Activated CD8-positive, alpha-beta memory T cell treated with anti-CD3 and anti-CD28 coated beads for 1 hour (primary cell): ENCODE results near the gene ZDHHC18.

ENCODE experiments used
- DNase-seq, 2 donors: peaks; one replicate each; pipeline ENCODE4 v3.0.0-alpha.2; 2020; ENCODE audit warnings: low read depth in 1 of 2; ENCODE audit errors: extremely low read depth in 1 of 2

Gene ZDHHC18, protein sequence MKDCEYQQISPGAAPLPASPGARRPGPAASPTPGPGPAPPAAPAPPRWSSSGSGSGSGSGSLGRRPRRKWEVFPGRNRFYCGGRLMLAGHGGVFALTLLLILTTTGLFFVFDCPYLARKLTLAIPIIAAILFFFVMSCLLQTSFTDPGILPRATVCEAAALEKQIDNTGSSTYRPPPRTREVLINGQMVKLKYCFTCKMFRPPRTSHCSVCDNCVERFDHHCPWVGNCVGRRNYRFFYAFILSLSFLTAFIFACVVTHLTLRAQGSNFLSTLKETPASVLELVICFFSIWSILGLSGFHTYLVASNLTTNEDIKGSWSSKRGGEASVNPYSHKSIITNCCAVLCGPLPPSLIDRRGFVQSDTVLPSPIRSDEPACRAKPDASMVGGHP

DNA sequence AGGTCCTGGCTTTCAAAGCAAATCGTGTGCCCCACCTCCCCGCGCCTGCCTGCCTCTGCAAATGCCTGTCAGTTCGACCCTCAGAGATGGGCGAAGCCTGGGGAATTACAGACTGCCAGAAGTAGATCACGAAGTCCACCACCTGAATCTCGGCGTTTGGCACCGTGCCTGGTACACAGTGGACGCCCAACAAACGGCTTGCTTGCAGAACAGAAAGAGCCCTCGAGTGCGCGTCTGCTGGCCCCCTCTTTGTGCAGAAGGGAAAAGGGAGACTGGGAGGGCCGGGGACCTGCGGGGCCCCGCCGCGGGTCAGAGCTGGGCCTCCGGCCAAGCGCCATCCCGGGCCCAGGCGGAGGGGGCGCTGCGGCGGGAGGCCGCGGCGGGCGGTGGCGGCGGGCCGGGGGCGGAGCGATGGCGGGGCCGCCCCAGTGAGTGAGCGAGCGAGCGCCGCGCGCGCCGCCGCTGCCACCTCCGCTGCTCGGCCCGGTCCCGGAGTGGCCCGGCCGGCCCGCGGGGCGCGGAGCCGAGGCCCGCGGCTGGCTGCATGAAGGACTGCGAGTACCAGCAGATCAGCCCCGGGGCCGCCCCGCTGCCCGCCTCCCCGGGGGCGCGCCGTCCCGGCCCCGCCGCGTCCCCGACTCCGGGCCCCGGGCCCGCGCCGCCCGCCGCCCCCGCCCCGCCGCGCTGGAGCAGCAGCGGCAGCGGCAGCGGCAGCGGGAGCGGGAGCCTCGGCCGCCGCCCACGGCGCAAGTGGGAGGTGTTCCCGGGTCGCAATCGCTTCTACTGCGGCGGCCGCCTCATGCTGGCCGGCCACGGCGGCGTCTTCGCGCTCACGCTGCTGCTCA lies at the start of gene ZDHHC18:
TSS of gene ZDHHC18 (plus strand) at position 428 of the 845 bp plus-strand sequence. CDS start at position 545, 117 bp downstream.
- DNase-seq, result peak in 1 of 2 donors; percentile 56

DNA sequence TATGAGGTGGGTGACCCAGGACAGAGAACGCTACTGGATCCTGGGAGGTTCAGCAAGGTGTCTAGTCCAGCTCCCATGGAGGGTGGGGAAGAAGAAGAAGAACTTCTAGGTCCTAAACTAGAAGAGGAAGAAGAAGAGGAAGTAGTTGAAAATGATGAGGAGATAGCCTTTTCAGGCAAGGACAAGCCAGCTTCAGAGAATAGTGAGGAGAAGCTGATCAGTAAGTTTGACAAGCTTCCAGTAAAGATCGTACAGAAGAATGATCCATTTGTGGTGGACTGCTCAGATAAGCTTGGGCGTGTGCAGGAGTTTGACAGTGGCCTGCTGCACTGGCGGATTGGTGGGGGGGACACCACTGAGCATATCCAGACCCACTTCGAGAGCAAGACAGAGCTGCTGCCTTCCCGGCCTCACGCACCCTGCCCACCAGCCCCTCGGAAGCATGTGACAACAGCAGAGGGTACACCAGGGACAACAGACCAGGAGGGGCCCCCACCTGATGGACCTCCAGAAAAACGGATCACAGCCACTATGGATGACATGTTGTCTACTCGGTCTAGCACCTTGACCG lies 47.3 kb upstream of the ZDHHC18 start:
- no peak for DNase-seq

DNA sequence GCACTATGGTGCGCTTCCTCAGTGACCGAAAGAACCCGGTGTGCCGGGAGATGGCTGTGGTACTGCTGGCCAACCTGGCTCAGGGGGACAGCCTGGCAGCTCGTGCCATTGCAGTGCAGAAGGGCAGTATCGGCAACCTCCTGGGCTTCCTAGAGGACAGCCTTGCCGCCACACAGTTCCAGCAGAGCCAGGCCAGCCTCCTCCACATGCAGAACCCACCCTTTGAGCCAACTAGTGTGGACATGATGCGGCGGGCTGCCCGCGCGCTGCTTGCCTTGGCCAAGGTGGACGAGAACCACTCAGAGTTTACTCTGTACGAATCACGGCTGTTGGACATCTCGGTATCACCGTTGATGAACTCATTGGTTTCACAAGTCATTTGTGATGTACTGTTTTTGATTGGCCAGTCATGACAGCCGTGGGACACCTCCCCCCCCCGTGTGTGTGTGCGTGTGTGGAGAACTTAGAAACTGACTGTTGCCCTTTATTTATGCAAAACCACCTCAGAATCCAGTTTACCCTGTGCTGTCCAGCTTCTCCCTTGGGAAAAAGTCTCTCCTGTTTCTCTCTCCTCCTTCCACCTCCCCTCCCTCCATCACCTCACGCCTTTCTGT lies 46.0 kb upstream of the ZDHHC18 start:
- DNase-seq, result no peak

DNA sequence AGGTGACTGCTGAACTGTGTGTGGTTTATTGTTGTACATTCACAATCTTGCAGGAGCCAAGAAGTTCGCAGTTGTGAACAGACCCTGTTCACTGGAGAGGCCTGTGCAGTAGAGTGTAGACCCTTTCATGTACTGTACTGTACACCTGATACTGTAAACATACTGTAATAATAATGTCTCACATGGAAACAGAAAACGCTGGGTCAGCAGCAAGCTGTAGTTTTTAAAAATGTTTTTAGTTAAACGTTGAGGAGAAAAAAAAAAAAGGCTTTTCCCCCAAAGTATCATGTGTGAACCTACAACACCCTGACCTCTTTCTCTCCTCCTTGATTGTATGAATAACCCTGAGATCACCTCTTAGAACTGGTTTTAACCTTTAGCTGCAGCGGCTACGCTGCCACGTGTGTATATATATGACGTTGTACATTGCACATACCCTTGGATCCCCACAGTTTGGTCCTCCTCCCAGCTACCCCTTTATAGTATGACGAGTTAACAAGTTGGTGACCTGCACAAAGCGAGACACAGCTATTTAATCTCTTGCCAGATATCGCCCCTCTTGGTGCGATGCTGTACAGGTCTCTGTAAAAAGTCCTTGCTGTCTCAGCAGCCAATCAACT lies 45.2 kb upstream of the ZDHHC18 start:
- no peak for DNase-seq

DNA sequence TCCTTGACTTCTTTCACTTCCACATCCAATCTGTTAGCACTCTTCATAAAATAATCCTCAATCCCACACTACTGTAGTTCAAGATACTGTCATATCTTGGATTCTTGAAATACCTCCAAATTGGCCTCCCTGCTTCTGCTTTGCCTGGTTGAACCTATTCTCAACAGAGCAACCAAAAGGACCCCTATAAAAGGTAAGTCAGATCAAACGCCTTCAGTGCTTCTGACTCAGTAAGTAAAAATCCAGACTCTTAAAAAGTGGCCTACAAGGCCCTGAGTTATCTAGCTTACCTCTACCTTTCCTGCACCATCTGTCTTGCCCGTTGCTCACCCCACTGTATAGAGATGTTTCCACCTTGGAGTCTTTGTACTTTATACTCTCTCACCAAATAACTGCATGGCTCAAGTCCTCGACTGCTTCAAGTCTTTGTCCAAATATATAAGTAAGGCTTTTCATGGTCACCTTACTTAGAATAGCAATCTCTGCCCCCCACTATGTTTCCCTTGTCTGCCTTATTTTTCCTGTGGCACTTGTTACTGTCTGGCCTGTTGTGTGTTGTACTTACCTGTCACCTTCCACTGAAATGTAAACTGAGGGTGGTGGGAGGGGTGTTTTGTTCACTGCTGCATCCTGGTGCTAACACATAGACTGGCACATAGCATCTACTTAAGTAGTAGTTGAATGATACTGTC lies 43.8 kb upstream of the ZDHHC18 start:
- no peak for DNase-seq

DNA sequence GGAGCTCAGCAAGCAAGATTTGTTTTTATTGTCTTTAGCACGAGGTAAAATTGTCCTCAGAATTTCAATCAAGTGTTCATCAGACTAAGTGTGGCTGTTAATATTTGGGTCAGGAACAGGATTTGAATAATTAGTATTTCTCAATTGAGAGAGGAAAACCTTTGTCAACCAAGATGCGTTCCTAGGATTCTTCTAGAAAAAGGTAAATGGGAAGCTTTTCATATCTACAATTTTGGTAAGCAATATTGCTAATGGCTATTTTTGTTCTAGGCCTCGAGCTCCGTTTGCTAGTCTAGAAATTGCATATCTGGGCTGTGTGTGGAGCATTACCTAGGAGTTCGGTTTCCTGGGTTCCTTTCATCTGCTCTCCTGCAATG lies 42.9 kb upstream of the ZDHHC18 start:
- DNase-seq, result no peak

DNA sequence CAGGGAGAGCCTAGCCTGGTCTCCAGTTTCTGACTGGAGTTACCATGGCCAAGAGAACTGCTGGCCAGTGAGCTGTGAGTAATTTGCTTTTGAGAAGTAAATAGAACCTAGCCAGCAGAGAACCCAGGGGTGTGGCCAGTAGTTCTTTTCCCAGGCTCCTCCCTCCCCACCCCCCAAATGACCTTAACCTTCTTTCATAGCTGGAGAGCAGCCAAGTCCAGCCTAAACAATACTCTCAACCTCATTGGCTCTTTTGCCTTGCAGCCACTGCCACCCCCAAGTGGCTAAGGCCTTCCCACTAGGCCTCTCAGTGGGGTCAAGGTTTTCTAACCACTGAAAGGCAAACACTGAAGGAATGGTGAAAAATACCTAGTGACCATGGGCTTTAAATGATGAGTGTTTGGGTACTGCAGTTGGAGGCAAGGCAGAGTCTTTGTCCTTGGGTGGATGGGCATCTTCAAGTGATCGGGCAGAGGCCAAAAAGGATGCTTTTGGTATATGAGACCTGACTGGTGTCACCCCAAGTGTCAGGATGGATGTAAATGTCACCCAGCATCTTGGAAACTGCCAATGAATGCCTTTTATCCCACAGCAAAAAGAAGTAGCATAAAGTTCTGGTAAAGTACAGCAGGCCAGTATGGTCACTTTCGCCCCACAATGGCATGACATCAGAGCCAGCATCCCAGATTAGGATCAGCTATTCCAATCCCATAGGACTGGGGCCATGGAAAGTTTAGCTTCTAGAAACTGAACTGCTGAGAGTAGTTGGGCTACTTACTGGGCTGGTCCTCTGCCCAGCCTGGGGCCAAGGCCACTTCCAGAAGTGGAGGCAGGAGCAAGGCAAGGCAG lies 42.2 kb upstream of the ZDHHC18 start:
- no peak for DNase-seq

DNA sequence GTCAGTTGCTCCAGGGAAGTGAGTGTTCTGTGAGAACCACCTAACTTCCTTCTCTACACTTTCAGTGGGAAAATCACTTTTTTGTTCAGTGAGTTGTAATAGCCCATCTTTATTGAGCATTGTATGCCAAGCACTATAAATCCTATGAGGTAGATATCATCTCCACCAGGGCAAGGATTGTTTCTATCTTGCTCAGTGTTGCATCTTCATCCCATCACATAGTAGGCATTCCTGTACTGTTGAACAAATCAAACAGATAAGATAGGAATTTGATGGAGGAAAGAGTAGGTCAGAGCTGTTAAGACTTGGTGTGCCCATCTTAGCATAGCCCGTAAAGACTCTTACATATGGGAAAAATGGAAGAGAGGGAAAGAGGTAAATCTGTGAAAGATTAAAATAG lies 41.6 kb upstream of the ZDHHC18 start:
- DNase-seq, result no peak

DNA sequence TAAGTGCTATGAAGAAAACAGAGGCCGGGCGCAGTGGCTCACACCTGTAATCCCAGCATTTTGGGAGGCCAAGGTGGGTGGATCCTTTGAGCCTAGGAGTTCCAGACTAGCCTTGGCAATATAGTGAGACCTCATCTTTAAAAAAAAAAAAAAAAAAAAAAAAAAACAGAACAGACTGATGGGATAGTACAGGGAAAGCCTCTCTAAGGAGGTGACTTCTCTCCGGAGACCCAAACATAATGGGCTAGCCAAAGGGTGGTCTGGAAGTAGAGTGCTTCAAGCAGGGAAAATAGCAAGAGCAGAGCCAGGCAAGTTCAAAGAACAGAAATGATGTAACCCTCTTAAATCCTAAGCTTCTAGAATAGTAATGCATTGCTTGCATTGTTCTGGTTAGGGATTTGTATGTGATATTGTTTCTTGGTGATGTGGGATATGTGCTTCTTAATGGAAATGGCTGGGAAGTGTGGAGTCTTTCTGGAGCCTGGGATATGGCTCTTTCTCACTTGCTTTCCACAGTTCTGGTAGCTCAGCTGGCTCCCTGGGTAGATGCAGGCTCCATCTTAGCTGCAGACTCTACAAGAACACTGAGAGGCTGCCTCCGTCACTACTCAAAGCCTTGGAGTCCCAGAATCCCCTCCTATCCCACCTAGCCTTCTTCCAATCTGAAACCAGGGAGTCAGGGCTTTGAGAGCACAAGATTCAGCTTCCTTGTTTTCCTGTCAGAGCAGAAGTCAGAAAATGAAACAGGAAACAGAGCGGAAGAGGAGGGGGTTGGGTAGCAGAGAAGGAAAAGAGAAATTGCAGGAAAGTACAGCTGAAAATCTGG lies 40.7 kb upstream of the ZDHHC18 start:
- no peak for DNase-seq

DNA sequence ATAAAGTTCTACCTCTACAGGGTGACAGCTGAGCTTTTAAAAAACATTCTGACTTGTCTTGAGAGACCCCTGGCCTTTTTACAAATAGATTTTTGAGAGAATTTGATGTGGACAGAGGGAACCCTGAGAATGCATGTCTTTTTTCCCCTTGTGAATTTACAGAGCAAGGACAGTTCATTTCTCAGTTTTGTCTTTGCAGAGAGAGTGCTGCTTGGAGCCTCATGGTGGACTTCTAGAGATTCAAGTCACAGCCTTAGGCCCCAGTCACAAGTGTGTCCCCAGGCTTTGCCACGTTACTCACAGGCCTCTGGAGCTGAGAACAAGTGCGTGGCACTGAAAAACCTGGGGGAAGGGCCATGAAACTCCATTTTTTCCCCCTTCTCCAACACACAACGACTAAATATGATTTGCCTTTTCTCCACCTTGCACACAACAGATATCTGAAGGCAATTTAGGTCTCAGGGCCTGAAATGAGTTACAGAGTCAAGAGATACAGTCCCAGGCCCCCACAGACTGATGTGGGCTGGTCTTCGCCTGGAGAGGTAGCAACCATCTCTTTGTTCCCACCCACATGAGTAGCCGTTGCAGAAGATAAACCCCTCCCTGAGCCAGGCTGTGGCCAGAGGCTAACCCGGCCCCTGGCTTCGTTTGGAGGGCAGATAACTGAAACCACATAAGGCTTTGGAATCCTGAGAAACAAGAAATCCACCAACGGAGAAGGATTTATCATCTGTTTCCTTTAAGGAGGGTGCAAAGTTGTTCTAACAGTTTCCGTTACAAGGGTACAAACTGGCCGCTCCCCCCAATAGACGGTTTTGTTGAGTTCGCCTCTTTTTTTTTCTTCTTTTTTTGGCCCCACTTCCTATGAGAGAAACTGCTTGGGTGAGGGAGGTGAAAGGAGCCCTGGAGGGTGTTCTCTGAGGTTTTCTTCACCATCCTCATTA lies 39.8 kb upstream of the ZDHHC18 start:
- no peak for DNase-seq

DNA sequence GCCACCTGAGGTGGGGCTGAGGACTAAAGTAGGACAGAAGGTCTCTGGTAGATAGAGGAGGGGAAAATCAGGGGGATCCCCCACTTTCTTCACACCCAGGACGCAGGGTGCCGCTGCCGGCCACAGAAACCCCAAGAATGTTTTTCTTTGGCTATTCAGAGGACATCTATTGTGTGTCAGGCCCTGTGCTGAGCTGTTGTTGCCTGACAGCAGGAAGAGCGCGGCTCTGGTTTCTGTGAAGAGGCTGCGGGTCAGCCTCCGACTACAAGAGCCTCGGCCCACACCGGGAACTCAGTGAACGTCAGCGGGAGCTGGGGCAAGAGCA lies 39.1 kb upstream of the ZDHHC18 start:
- peak; percentile 38 to 47 for DNase-seq

DNA sequence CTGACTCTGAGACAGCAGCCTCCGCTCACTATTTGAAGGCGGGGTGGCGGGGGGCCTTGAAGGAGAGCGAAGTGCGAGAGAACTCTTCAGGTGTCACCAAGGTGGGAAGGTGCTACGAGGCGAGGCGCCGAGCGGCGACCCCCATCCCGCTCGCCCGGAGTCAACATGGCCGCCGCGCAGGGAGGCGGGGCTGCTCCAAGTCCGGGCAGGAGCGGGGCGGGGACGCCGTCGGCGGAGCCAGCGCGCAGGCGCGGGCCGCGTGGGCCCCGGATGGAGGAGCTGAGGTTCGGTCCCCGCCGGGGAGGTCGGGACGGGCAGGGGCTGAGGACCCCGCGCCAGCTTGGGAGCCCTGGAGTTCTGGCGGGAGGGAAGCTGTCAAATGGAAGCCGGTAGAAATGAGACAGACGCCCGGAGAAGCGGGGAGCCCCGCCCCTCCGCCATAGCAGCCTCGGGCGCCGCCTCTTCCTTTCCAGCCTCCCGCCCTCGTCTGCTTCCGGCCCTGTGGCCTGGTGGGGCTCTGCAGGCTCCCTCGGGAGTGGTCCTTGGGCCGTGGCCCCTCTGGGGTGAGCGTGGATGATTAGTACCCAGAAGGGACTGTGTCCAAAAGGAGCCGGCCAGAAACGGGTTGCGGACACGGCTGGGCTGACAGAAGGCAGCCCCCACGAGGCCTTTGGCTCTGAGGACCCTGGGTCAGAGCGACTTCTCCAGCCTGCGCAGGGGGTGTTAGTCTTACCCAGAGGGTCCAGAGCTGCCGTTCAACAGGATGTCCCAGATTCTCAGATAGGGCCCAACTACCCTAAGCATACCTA lies 38.6 kb upstream of the ZDHHC18 start, which contains the start of gene PIGV:
TSS of gene PIGV (plus strand) at position 245 of the 809 bp plus-strand sequence. CDS start 2,866 bp downstream, outside the sequence.
- DNase-seq, result peak; percentile 64 to 85

DNA sequence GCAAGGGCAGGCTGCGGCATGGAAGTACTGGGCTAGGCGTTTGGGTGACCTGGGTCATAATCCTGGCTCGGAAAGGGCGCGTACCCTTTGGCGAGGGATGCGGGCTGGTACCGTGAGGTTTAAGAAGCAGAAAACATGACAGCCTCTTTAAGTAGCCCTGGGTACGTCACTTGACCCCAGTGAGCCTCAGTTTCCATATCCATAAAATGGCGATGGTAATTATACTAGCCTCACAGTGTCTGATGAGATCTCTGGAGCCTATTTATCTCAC lies 38.0 kb upstream of the ZDHHC18 start:
- no peak for DNase-seq

DNA sequence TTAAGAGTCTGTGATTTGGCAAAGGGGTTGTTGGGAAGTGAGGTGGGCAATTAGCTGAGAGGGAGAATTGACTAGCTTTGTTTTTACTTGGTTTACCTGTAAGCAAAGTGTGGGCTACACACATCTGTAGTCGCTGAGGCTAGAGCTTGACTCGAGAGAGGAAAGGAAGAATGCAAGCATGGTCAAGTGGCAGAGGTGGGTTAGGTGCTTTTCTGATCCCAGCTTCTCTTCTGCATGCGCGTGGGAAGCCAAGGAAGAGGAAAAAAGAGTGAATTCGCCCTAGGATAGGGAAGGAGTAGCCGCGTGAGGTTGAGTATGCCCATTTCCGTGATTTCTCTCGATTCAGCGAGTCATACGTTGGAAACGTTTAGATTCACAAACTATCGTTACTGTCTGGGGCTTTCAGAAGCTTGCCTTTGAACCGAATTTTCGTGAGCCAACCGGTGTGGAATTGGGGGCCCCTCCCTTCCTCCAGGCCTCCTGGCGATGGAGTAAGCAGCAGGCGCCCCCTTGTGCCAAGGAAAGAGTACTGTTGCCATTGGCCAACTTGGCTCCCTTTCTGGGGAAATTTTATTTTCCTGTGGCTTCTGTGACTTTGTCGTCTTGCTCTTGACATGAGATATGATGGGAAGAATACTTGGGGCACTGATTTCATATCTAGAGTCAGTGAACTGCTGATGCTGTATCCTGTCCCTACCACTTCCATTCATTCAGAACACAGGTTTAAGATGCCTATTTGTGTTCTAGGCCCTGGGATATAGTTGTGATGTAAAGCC lies 37.5 kb upstream of the ZDHHC18 start:
- peak; percentile 71 to 74 for DNase-seq

DNA sequence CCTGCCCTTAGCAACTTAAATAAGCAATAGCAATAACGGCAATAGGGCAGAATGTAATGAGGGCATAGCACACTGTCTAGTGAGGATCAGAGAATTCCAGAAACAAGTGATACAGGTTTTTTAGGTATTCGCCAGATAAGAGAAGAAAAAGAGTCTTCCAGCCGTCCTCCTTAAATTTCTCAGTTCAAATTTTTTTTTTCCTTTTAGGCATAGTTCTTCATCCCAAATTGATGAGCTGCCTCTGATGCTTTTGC lies 36.9 kb upstream of the ZDHHC18 start:
- DNase-seq, result no peak

DNA sequence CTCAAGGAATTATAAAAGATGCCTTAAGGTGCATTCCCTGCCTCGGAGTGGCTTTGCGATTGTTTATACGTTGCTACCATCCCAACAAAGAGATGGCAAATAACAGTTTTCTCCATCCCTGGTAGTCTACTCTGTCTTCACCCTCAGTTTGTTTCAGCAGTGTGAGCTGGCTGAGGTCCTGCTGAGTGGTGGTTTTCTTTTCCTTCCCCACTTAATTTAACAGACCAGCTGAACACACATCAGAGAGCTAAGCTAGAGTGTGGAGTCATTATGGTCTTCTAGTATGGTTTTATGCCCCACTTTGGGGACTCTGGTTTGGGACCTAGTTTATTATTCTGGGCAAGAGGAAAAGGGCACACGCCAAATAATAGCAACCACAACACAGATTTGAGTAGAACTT lies 36.6 kb upstream of the ZDHHC18 start:
- DNase-seq, result no peak
